H1 (cell line): ENCODE measurements around the gene TRABD2B. TPM values are rescaled to one million over a fixed set of nuclear protein-coding genes. Genes with fewer than 3 reads are reported as not detected.

Experiments used
- CTCF ChIA-PET: fragments of 300-600 bp; sonication (Branson Sonifier 250); formaldehyde crosslinking; loops from one replicate; lab custom pipeline; 2021; ENCODE audit not compliant: partially characterized antibody; lab: Charles Lee
- POLR2A ChIA-PET: fragments of 300-600 bp; sonication (Branson Sonifier 250); formaldehyde crosslinking; loops from one replicate; lab custom pipeline; 2021; ENCODE audit warnings: inconsistent platforms; ENCODE audit not compliant: partially characterized antibody; lab: Charles Lee
- DNase-seq, 2 experiments: peaks; one replicate each; pipeline versions ENCODE4 v3.0.0 to v3.0.0-alpha.2; 2010 to 2022; ENCODE audit warnings: low spot score in 2 of 2, low read depth in 1 of 2, mixed read lengths in 1 of 2
- FAIRE-seq: peaks from 2 replicates; lab custom pipeline; 2011; peaks lifted over from hg19 to GRCh38; lab: Jason Lieb, UNC
- H2AFZ ChIP-seq: 2 replicates; pipeline ENCODE4 v1.8.1; 2012; ENCODE audit warnings: low read length, inconsistent platforms
- H2AK5ac ChIP-seq: 2 replicates; pipeline ENCODE4 v1.6.1; 2013; ENCODE audit warnings: low read depth, low read length
- H2BK120ac ChIP-seq: replicated peaks from 2 replicates; pipeline ENCODE3; 2013; ENCODE audit warnings: low read depth, low read length, inconsistent platforms
- H2BK12ac ChIP-seq: 2 replicates; pipeline ENCODE4 v1.6.1; 2013; ENCODE audit warnings: low read depth, low read length
- H2BK15ac ChIP-seq: 2 replicates; pipeline ENCODE4 v1.6.1; 2013; ENCODE audit warnings: low read length
- H2BK20ac ChIP-seq: 2 replicates; pipeline ENCODE4 v1.6.1; 2013; ENCODE audit warnings: low read length
- H2BK5ac ChIP-seq: 2 replicates; pipeline ENCODE4 v1.6.1; 2013; ENCODE audit warnings: low read depth, low read length
- H3K14ac ChIP-seq: 2 replicates; pipeline ENCODE4 v1.6.1; 2013; ENCODE audit warnings: inconsistent platforms; ENCODE audit not compliant: insufficient read length
- H3K18ac ChIP-seq: 2 replicates; pipeline ENCODE4 v1.6.1; 2013; ENCODE audit warnings: low read length; ENCODE audit errors: extremely low read depth
- H3K23ac ChIP-seq: 2 replicates; pipeline ENCODE4 v1.6.1; 2013; ENCODE audit warnings: inconsistent platforms; ENCODE audit not compliant: insufficient read length
- H3K23me2 ChIP-seq: 2 replicates; pipeline ENCODE4 v1.6.1; 2013; ENCODE audit warnings: low read depth, low read length
- H3K27ac ChIP-seq: 2 replicates; pipeline ENCODE4 v1.6.1; 2011; ENCODE audit warnings: low read depth, low read length, inconsistent platforms
- H3K27me3 ChIP-seq, 4 experiments: replicated peaks in 1 of 4; 1 replicate in 1 of 4; 2 replicates in 3 of 4; pipeline versions ENCODE4 v1.6.1 to v1.8.1; 2011 to 2013; ENCODE audit warnings: low read length in 3 of 4, mild to moderate bottlenecking in 3 of 4, inconsistent platforms in 2 of 4, mixed read lengths in 2 of 4, moderate library complexity in 1 of 4; ENCODE audit not compliant: control insufficient read depth in 3 of 4, insufficient read depth in 3 of 4; ENCODE audit errors: extremely low read depth in 1 of 4
- H3K36me3 ChIP-seq, 4 experiments: 2 replicates each; pipeline versions ENCODE4 v1.6.1 to v1.8.1; 2011 to 2013; ENCODE audit warnings: mild to moderate bottlenecking in 4 of 4, low read length in 3 of 4, moderate library complexity in 2 of 4, control low read depth in 1 of 4, inconsistent platforms in 1 of 4; ENCODE audit not compliant: insufficient read depth in 4 of 4, control insufficient read depth in 2 of 4
- H3K4ac ChIP-seq: replicated peaks from 2 replicates; pipeline ENCODE3; 2013; ENCODE audit warnings: low read length, low read depth, mixed read lengths, inconsistent platforms; ENCODE audit not compliant: insufficient read length
- H3K4me1 ChIP-seq, 4 experiments: replicated peaks in 1 of 4; 1 replicate in 1 of 4; 2 replicates in 3 of 4; pipeline versions ENCODE4 v1.6.1 to v1.8.1; 2011 to 2013; ENCODE audit warnings: low read length in 3 of 4, inconsistent platforms in 2 of 4, mixed read lengths in 1 of 4; ENCODE audit not compliant: insufficient read depth in 4 of 4, control insufficient read depth in 3 of 4
- H3K4me2 ChIP-seq, 2 experiments: 2 replicates each; pipeline versions ENCODE4 v1.6.1 to v1.8.1; 2011 to 2013; ENCODE audit warnings: low read depth in 2 of 2, low read length in 2 of 2, control low read depth in 1 of 2, inconsistent platforms in 1 of 2, mild to moderate bottlenecking in 1 of 2; ENCODE audit not compliant: insufficient read depth in 1 of 2
- H3K4me3 ChIP-seq, 4 experiments: fragments of 200-600, 300-600 bp in 1 of 4; sonication (generic), shearing (Covaris generic), sonication (Bioruptor Twin) in 1 of 4; 2 replicates each; pipeline versions ENCODE4 v1.5.1 to v1.8.1; 2011 to 2016; ENCODE audit warnings: low read length in 4 of 4, low read depth in 3 of 4, control low read depth in 2 of 4, inconsistent platforms in 2 of 4, mild to moderate bottlenecking in 2 of 4, mixed read lengths in 1 of 4, moderate library complexity in 1 of 4; ENCODE audit not compliant: insufficient read depth in 2 of 4; ENCODE audit errors: extremely low read depth in 1 of 4
- H3K56ac ChIP-seq: replicated peaks from 2 replicates; pipeline ENCODE3; 2013; ENCODE audit warnings: low read depth, mild to moderate bottlenecking, mixed read lengths, low read length, inconsistent platforms; ENCODE audit not compliant: insufficient read length
- H3K79me1 ChIP-seq: 2 replicates; pipeline ENCODE4 v1.6.1; 2013; ENCODE audit warnings: low read depth, low read length, control low read depth
- H3K79me2 ChIP-seq, 2 experiments: 2 replicates each; pipeline versions ENCODE4 v1.6.1 to v1.8.1; 2012 to 2013; ENCODE audit warnings: low read length in 2 of 2, mild to moderate bottlenecking in 2 of 2, inconsistent platforms in 1 of 2; ENCODE audit not compliant: insufficient read depth in 2 of 2, control insufficient read depth in 1 of 2
- H3K9ac ChIP-seq, 4 experiments: replicated peaks in 1 of 4; 1 replicate in 1 of 4; 2 replicates in 3 of 4; pipeline versions ENCODE4 v1.6.1 to v1.8.1; 2011 to 2013; ENCODE audit warnings: low read depth in 3 of 4, low read length in 3 of 4, control low read depth in 2 of 4, mild to moderate bottlenecking in 2 of 4, moderate library complexity in 2 of 4, inconsistent platforms in 1 of 4; ENCODE audit errors: extremely low read depth in 1 of 4
- H3K9me3 ChIP-seq, 2 experiments: 2 replicates each; pipeline versions ENCODE4 v1.6.1 to v1.8.1; 2012 to 2013; ENCODE audit warnings: mild to moderate bottlenecking in 2 of 2, moderate library complexity in 2 of 2, control low read depth in 1 of 2, inconsistent platforms in 1 of 2, low read depth in 1 of 2, low read length in 1 of 2, mixed read lengths in 1 of 2; ENCODE audit not compliant: insufficient read depth in 2 of 2
- H4K20me1 ChIP-seq, 2 experiments: replicated peaks in 1 of 2; 2 replicates each; pipeline versions ENCODE3 to v1.8.1; 2011 to 2013; ENCODE audit warnings: inconsistent platforms in 2 of 2, low read length in 2 of 2, mild to moderate bottlenecking in 1 of 2; ENCODE audit not compliant: insufficient read depth in 2 of 2, control insufficient read depth in 1 of 2
- H4K5ac ChIP-seq: 2 replicates; pipeline ENCODE4 v1.6.1; 2013; ENCODE audit warnings: low read length, low read depth, mixed read lengths, inconsistent platforms; ENCODE audit not compliant: insufficient read length
- H4K8ac ChIP-seq: 2 replicates; pipeline ENCODE4 v1.8.0; 2013; ENCODE audit warnings: mild to moderate bottlenecking, moderate library complexity, low read length, inconsistent platforms; ENCODE audit not compliant: insufficient read depth; ENCODE audit errors: extremely low read depth
- H4K91ac ChIP-seq: replicated peaks from 2 replicates; pipeline ENCODE3; 2013; ENCODE audit warnings: low read length, mixed read lengths, inconsistent platforms; ENCODE audit not compliant: insufficient read length
- ATF3 ChIP-seq: IDR thresholded peaks from 2 replicates; pipeline ENCODE4 v1.6.1; 2011; ENCODE audit warnings: low read depth, mild to moderate bottlenecking, low read length; ENCODE audit not compliant: insufficient read depth
- BACH1 ChIP-seq: IDR thresholded peaks from 2 replicates; pipeline ENCODE4 v1.6.1; 2012; ENCODE audit warnings: low read length, improper control_type of control experiment
- E2F6 ChIP-seq: IDR thresholded peaks from 2 replicates; pipeline ENCODE4 v1.6.1; 2012; ENCODE audit warnings: inconsistent platforms
- EGR1 ChIP-seq: IDR thresholded peaks from 2 replicates; pipeline ENCODE4 v1.6.1; 2011; ENCODE audit warnings: low read depth, low read length, borderline replicate concordance
- EZH2 ChIP-seq: fragments of 200-600 bp; sonication (generic); IDR thresholded peaks from 2 replicates; pipeline ENCODE4 v1.7.1; 2012; ENCODE audit warnings: low read depth, mild to moderate bottlenecking, moderate library complexity, low read length, inconsistent platforms; ENCODE audit not compliant: severe bottlenecking
- HDAC6 ChIP-seq: IDR thresholded peaks from one replicate; pipeline ENCODE4 v1.7.1; 2012; ENCODE audit warnings: low read depth, mild to moderate bottlenecking, inconsistent platforms, low read length, moderate library complexity
- JUN ChIP-seq: IDR thresholded peaks from 2 replicates; pipeline ENCODE4 v1.6.1; 2011; ENCODE audit warnings: low read depth, mild to moderate bottlenecking, improper control_type of control experiment, low read length
- KDM1A ChIP-seq: fragments of 200-600, 300-600 bp; sonication (generic); IDR thresholded peaks from 2 replicates; pipeline ENCODE4 v1.7.1; 2016; ENCODE audit warnings: mild to moderate bottlenecking, low read length, borderline replicate concordance
- NRF1 ChIP-seq: IDR thresholded peaks from 2 replicates; pipeline ENCODE4 v1.6.1; 2011; ENCODE audit warnings: mild to moderate bottlenecking, low read depth, low read length, improper control_type of control experiment
- RNF2 ChIP-seq: fragments of 200-900, 300-1000 bp; sonication (generic); IDR thresholded peaks from 2 replicates; pipeline ENCODE4 v1.7.1; 2016; ENCODE audit warnings: borderline replicate concordance, low read depth, mild to moderate bottlenecking, antibody characterized with exemption, low read length; ENCODE audit not compliant: poor library complexity, severe bottlenecking; ENCODE audit errors: missing control alignments
- SP2 ChIP-seq: IDR thresholded peaks from 2 replicates; pipeline ENCODE4 v1.6.1; 2012; ENCODE audit warnings: mild to moderate bottlenecking, low read length, inconsistent platforms
- TAF7 ChIP-seq: optimal IDR thresholded peaks from 2 replicates; pipeline ENCODE3; 2011; ENCODE audit warnings: low read depth, mild to moderate bottlenecking, inconsistent platforms, low read length, moderate library complexity, borderline replicate concordance
- WGBS, 2 experiments: shearing (Covaris generic) in 1 of 2; methylation state at CpG; one replicate each; pipeline versions ENCODE4 v1.1.6 to v1.1.7; 2013 to 2015; ENCODE audit warnings: low lambda C conversion rate in 2 of 2, mixed read lengths in 2 of 2, inconsistent platforms in 1 of 2, low coverage in 1 of 2, missing lambda C conversion rate in 1 of 2; ENCODE audit not compliant: insufficient replicate concordance in 2 of 2, insufficient coverage in 1 of 2, insufficient read length in 1 of 2; ENCODE audit errors: extremely low coverage in 1 of 2, missing lambda C conversion rate in 1 of 2; 5-methylcytosine and 5-hydroxymethylcytosine counted together
- polyA plus RNA-seq, 7 experiments: library from polyadenylated mRNA; depleted of rRNA in 3 of 7; stranded (reverse) in 5 of 7; unstranded in 2 of 7; fragments of >200 nt in 5 of 7; fragments of 200-250 nt in 2 of 7; gene quantifications; 1 replicate in 5 of 7; 2 replicates in 1 of 7; 4 replicates in 1 of 7; pipeline versions ENCODE4 v1.2.1 to v1.2.3, GENCODE V29; 2011 to 2013; ENCODE audit warnings: missing spikeins in 2 of 7, mixed read lengths in 2 of 7
- total RNA-seq: library from RNA; stranded (reverse); fragmentation: NEBNext Ultra II Directional; extraction: Animal tissue kit (Norgen Biotek cat#: 25700); gene quantifications from 2 replicates; pipeline ENCODE4 v1.2.1, GENCODE V29; 2021

Gene TRABD2B
- total and polyA plus RNA-seq, 2 of the 8 experiments (the other 6 are each of a cell fraction or from before 2014, with no cell fraction given), result 0.95 to 3.4 TPM

GRCh38 chr1:47859092-47859743 is 138.0 kb downstream of the TRABD2B start:
- 60% methylated on average over 3 of the region's 3 CpGs; no CpG with 5 or more reads in 1 of the 2 experiments for WGBS, 2 experiments
- Histone ChIP-seq H3K14ac (no peak overlapping the region), H2BK5ac (no peak overlapping the region), H3K56ac (no peak overlapping the region), H2BK120ac (no peak overlapping the region), H3K27me3 (no peaks in the 10 kb centered on the region), H3K4me1 (no peaks in the 10 kb centered on the region; a peak in 2 of 7 replicates), H4K8ac (no peak overlapping the region; the same call in 1 of the 2 replicates), H4K5ac (no peak overlapping the region), H2BK15ac (no peak overlapping the region), H3K18ac (no peak overlapping the region), H3K4me2 (no peak overlapping the region), H4K91ac (no peak overlapping the region), H3K79me2 (no peaks in the 10 kb centered on the region), H3K23me2 (no peaks in the 10 kb centered on the region), H2AK5ac (no peak overlapping the region), H3K4me3 (no peak overlapping the region), H4K20me1 (no peaks in the 10 kb centered on the region), H3K79me1 (no peaks in the 10 kb centered on the region), H3K9me3 (no peaks in the 10 kb centered on the region), H3K36me3 (no peaks in the 10 kb centered on the region), H3K9ac (no peak overlapping the region), H3K27ac (no peak overlapping the region), H3K23ac (no peak overlapping the region), H2BK12ac (no peak overlapping the region), H3K4ac (no peak overlapping the region), H2AFZ (no peak overlapping the region), H2BK20ac (no peak overlapping the region)
- ChIA-PET CTCF (interaction anchor here (0.8 to 0.9 kb wide), 2 partner anchors 29 to 131 kb away, joined by 3 to 4 read pairs; no protein-coding TSS in a partner anchor), POLR2A (no interaction called here)
- DNase-seq (no peak), FAIRE-seq (no peak)
- TF ChIP-seq TAF7 (no peak), BACH1 (no peak), JUN (no peak), EZH2 (no peak), HDAC6 (no peak), SP2 (no peak), RNF2 (no peak), NRF1 (no peak), ATF3 (no peak), E2F6 (no peak), KDM1A (no peak), EGR1 (no peak)
